ENCODE data around the gene MSX1.

The MSX1 gene

DNA sequence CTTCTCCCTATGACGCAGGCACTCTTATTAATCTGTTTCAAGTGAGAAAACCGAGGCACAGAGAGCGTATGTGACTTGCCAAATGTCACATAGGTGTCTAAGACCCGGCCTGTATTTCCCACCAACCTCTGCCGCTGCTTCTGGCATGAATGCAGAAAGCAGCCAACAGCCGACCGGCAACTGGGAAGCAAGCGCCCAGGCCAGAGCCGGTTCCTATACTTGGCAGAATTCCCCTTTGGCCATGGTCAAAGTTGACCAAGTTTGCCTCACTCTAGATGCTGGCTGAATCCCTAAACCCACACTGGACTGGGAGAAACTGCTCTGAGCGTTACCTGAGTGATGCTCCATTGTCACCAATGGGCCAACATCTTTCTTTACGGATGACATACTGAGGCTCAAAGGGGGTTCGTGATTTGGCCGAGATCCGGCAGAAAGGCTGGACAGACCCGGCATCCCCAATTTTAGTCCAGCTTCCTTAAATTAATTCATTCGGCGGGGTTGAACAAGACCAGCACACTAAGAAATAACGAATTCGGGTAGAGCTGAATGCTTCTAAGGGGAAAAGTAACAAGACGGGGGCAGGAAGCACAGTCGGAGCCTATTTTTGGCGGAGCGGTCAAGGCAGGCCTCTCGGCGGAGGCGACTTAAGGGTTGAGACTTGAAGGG is 11.2 kb downstream of the MSX1 start:
- no peak for DNase-seq (ENCODE audit: low read depth)

DNA sequence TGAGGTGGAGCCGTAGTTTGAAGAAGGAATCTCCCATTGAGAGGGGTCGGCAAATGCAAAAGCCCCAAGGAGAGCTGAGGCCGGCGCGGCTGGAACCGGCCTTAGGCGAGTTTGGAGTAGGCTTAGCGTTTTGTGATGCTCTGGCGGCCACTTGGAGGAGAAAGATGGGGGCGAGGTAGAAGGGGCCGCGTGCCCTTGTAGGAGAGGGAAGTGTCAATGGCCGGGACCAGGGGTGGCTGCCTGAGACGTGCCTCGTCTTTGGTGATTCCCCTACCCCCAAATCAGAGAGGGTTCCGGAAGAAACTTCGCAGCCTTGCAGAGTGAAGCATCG is 11.7 kb downstream of the MSX1 start:
- no peak for DNase-seq (ENCODE audit: low read depth)

DNA sequence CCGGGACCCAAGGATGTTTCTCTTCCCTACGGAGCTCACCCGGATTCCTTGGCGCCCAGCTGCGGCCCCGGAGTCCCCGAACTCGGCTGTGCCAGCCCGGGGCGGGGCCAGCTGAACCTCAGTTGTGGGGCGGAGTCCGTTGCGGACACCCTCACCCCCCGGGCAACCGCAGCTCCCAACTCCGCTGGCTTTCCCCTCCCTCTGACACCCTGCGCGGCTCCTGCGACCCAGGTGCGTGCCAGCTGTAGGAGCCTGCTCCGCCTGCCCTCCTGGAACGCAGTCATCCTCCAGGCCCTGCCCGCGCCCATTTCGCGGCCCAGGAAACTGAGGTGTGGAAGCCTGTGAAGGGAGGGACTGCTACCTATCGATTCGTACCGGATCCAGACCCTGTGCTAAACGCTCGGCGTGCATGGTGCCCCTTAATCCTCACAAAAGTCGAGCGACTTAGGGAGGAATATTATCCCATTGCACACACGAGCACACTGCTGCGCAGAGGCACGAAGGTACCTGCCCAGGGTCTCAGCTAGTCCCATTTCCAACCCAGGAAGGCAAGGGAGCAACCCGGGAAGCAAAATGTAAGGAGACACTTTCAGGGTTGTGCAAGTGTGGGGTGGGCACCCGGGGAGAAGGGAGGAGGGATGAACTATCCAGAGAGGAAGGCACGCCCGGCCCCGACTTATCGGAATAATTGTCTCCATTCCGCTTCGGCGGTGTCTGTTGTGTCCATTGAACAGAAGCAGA is 12.3 kb downstream of the MSX1 start:
- no peak for DNase-seq (ENCODE audit: low read depth)

DNA sequence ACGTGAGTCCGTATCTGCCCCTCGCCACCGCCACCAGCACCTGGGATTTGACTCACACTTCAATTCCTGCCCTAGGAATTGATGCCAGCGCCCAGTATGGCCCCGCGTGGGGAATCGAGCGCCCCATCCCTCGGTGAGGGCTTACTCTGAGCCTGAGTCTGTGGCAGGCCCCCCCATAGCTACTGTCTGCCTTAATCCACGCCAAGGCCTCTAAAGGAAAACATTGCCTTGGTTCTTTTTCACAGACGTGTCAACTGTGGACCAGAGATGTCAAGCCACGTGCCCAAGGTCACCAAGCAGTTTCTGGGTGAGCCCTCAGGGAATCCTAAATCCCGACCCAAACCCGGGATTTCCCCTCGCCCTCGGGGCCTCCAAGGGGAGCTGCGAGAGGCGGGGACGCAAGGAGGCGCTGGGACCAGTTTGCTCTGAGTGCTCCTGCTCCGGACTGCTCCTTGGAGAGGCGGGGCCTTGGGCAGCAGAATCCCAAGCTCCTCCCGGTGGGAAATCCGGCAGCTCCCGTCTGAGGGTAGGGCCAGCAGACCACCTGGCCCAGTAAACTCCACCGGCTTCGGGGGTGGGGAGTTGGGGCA is 12.9 kb downstream of the MSX1 start:
- no peak for DNase-seq (ENCODE audit: low read depth)

DNA sequence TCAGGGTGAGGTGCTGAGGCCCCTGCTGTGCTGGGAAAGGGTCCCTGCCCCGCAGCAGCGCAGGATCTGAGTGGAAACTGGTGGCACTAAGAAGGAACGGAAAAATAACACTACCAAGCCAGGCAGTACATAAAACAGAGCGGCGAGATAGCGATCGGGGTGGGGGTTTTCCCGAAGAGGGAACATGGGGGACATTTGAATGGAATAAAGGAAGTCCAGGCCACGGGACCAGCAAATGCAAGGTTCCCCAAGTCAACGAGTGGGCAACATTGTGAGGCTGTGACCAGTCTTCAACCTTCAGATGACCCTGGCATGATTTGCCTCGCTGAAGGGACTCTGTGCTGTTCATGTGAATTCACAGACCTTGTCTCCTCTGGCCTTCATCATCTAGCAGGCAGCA is 13.7 kb downstream of the MSX1 start:
- no peak for DNase-seq (ENCODE audit: low read depth)

DNA sequence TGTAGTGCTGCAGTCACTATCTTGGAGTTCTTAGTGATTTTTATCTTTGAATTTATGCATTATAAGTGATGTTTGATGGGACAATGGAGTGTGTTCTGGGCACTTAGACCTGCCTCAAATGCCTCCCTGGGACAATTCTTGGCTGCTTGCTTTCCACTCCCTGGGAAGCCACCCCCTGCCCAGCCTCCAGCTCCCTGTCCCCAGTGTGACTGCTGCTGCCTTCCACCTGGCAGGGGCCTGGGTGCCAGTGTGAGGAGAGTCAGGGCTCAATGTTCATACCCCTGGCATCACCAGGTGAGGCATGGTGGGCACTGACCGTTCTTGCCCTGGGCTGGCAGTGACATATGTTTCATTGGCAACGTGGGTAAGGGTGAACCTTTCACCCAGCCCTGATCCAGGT is 14.8 kb downstream of the MSX1 start:
- DNase-seq (ENCODE audit: low read depth) = no peak

DNA sequence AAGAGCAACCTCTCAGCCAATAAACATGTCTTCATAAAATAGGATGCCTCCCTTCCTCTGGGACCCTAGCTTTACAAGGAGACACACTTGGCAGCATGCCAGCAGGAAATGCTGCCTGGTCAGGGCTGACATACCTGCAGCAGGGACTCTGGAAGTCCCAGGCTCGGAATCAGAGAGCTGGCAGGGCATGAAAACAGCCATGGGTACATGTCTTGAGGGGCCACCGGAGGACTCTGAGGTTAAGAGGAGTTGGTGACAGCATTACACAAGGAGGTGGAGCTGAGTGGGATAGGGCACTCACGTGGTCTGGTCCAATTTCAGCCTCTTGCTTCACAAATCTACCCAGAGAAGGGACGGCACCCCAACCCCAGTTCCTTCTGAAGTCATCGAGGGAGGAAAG is 15.7 kb downstream of the MSX1 start:
- DNase-seq (ENCODE audit: low read depth) = no peak

DNA sequence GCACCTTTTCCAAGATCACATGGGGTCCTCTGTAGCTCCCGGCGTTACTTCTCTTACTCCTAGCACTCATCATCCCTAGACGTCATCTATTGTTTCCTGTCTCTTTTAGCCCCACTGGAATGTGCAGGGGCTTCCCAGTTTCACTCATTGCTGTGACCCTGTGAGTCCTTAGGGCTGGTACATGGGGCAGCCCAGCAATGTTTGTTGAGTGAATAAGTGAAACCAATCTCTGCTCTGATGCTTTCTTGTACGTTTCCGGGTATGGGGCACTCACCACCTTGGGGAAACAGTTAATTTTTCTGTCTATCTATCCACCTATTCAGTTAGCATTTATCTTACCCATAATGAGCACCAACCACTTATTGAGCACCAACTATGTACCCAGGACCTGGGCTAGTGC is 16.1 kb downstream of the MSX1 start:
- DNase-seq (ENCODE audit: low read depth) = no peak

DNA sequence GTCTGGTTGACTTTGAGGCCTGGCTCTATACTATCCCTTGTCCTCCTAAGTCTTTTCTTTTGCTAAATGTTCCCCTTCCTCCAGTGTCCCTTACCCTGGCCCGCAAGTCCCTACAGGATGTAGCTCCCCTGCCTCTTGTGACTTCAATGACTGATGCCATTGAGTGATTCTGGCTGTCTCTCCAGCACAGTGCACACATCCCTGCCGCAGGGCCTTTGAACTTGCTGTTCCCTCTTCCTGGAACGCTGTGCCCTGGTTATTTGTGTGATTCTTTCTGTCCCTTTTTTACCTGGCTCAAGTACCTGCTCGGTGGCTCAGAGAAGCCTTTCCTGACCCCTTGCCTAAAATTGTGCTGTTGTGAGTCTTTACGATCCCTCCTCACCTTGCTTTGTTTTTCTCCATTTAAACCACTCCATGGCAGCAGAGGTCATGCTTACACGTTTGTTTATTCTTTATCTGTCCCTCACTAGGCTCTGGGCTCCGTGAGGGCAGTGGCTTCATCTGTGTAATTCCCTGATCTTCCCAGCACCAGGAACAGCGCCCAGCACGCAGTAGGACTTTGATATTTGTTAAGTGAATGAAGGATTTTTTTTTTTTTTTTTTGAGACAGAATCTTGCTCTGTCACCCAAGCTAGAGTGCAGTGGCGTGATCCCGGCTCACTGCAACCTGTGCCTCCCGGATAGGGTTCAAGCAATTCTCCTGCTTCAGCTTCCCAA is 17.6 kb downstream of the MSX1 start:
- DNase-seq (ENCODE audit: low read depth) = no peak

DNA sequence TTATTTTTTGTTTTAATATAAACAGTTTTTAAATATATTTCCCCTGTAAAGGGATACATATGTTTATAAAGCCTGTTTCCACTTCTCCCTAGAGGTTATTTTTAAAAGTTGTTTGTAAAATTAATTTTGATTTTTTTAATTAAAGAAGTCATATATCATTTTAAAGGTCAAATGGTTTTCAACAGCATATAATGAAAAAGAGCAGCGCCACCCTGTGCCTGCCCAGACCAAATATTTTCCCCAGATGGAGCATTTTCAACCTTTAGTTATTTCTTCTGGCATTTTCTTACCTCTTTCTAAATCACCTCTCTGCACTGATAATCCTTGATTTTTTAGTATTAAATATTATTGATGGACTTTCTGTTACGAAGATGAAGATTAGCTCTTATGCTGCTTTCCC is 21.0 kb downstream of the MSX1 start:
- no peak for DNase-seq (ENCODE audit: low read depth)

DNA sequence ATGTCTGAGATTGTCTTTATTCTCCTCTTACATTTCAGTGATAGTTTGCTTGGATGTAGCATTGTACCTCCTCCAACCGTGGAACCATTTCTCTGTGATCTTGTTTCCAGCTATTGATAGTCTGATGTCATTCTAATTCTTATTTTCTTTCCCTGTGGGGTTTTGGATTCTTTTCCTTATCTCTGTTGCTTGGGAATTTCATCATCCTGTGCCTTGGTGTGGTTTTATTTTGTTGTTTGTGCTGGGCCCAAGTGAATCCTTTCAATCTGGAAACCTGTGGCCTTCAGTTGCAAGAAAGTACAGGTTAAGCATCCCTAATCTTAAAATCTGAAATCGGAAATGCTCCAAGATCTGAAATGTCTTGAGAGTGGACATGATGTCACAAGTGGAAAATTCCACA is 22.0 kb downstream of the MSX1 start:
- DNase-seq (ENCODE audit: low read depth) = no peak

DNA sequence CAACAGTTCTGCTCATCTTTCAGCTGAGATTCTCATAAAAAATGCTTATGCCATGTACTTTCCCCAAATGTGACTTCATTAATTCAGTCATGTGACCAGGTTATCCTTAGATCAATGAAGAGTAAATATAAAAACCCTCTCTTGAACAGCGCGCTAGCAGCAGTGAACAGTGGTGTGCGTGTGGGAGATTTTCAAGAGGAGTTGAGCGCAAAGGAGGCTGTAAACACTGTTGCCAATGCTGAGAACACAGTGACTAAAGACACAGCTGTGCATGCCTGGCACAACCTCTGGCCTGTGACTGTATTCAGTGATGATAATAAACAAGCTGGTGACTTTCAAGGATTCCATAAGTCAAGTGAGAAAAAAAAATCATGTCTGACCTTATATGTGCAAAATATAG is 25.1 kb downstream of the MSX1 start:
- no peak for DNase-seq (ENCODE audit: low read depth)

DNA sequence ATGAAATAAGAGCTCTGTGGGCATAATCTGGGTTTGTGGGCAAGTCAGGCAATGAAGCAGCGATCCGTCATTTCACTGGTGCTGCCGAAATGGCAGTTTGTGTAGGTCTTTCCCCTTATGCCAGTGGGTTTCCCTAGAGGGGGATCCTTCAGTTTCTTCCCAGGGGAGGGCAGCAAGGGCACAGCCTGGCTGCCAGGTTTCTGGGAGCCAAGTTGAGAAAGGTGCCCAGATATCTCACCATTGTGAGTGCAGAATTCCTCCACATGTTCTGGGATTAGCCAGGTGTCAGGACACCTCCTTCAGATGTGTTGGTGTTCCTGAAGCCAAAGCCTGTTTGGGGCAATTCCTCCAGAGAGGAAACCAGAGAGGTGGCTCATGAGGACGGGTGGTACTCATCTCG is 28.0 kb downstream of the MSX1 start:
- no peak for DNase-seq (ENCODE audit: low read depth)

DNA sequence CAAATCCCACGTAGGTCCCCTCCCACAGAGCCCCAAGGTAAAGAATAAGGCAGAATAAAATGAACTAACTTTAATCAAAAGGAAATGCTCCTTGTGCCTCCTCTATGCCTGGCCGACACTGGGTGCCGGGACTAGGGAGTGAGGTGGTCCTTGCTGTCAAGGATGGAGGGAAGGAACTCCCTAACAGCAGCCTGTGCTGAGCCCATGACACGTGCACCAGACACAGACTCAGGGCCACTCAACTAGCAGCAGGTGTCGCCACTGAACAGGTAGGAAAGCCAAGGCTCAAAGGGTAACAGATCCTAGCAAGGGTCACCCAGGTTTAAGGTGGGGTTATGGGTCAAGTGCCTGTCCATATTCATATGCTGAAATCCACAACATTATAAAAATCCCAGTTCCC is 29.2 kb downstream of the MSX1 start:
- no peak for DNase-seq (ENCODE audit: low read depth)

DNA sequence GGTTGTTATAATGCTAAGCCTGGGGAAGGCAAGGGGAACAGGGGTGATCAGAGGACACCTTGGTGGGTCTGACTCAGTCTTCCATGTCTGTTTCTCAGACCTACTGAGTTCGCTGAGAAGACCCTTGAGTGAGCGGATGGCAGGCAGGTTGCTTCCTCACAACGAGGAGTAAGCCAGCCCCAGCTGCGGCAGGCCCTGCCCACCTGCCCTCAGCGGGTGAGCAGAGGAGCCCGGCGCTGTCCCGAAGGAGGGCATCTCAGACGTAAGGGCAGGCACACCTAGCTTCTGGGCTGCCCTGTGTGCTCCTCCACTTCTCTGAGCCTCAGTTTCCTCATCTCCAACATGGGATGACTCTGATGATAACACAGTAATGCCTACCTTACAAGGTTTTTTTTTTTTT is 30.3 kb downstream of the MSX1 start:
- no peak for DNase-seq (ENCODE audit: low read depth)

DNA sequence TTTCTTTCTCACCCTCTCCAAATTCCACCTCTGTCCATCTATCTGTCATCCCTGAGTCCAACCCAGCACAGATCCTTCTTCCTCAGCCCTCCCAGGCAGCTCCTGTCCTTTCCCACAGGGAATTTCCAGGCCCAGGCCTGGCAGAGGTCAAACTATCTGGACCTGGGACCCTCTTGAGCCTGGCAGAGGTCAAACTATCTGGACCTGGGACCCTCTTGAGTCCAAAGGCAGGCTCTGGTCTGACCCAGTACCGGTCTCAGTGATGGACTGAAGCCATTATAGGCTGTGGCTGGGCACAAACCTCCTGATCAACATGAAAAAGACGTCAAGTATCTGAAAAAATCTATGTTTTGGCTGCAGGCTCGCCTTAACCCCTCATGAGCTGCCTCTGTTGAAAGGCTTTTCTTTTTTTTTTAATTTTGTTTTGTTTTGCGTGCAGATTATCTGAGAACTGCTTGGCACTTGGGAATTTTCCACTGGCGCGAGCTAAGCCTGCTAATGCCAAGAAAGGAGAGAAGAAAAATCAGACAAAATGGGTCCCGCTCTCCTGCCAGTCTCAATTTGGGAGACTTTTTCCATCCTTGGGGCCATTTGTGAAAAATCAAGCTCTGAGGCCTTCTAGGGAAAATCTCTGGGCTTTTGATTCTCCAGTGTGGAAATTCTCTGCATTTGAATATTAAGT is 31.2 kb downstream of the MSX1 start:
- DNase-seq (ENCODE audit: low read depth) = no peak

DNA sequence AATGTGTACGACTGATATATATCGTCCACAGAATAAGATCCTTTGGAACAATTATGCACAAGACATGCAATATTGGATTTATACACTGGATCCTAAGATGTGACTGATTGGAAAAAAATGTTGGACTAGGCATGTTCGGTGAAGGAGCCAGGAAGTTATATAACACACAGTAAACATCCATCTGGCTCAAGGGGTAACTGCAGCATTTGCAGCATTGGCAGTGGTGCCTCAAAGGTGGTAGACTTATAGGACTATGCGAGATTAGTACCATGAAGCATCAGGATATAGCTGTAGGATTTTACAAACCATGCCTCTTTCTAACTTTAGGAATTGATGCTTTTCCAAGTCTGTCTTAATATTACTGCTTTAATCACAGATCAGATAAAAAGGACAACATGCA is 34.3 kb downstream of the MSX1 start:
- no peak for DNase-seq (ENCODE audit: low read depth)

DNA sequence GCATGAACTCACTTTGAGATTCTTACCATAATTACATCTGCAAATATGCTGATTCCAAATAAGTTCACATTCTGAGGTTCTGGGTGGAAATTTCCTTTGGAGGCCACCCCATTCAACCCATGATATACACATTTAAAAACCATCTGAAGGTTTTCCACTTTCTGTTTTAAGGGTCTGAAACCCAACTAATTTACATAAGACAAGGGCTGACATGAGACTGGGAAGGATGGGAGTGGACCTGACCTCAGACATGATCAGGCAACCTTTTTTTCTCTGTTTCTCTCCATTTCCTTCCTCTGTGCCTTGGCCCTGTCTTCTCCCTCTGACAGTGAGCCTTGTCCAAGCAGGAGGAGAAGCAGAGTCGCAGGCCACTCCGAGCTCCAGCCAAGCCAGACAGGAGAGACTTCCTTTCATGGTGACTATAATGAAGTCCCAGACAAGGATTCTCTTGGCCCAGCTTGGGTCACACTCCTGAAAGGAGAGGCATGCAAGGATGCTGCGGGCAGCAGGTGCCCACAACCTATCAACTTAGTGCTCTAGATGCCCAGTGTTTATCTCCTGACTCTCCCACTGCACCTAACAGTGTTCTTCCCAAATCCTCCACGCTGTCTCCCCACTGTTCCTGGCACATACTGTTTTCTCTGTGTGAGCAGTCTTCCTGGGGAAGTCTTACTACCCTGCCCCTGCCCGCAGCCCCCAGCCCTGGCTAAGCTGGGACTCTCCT is 39.9 kb downstream of the MSX1 start:
- no peak for DNase-seq (ENCODE audit: low read depth)

DNA sequence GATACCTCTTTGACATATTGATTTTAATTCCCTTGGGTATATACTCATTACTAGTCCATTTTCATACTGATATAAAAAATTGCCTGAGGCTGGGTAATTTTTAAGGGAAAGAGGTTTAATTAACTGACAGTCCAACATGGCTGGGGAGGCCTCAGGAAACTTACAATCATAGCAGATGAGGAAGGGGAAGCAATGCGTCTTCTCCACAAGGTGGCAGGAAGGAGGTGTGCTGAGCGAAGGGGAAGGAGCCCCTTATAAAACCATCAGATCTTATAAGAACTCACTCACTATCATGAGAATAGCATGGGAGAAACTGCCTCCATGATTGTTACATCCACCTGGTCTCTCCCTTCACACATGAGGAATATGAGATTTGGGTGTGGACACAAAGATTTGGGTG is 42.4 kb downstream of the MSX1 start:
- no peak for DNase-seq (ENCODE audit: low read depth)

DNA sequence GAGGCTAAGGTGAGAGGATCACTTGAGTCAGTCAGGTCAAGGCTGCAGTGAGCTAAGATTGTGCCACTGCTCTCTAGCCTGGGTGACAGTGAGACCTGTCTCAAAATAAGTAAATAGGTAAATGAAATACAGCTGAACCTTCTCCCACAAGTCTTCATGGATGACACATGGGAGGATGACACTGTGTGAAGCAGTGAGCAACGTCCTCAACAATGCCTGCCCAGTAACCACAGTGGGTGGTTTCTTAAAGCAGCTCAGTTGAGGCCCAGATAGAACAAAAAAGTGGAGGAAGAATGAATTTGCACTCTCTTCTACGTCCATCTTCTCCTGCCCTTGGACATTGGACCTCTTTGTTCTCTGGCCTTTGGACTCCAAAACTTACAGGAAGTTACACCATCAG is 52.7 kb downstream of the MSX1 start:
- no peak for DNase-seq (ENCODE audit: low read depth)

DNA sequence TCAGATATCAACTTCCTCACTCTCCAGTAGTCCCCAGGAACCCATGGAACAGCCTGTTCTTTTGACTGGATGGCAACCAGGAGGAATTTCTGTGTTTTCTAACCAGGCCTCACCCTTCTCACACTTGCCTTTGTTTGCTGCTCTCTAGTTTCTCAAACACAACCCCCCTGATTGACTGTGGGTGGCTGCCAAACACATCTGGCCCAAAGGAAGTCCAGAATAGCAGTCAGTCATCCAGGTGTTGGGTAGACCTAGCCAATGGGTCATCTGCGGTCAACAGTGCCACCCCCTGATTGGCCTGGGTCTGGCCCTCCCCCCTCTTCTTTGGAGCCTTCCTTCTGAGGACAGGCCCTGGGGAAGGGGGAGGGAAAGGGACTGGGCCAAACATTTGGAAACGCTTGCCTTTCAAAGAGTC is 53.7 kb downstream of the MSX1 start:
- no peak for DNase-seq (ENCODE audit: low read depth)
